Central memory CD4-positive, alpha-beta T cell (primary cell): ENCODE measurements around the gene ACOXL.

ENCODE experiments used
- DNase-seq: peaks from one replicate; pipeline ENCODE4 v3.0.0; 2022

ACOXL gene

DNA sequence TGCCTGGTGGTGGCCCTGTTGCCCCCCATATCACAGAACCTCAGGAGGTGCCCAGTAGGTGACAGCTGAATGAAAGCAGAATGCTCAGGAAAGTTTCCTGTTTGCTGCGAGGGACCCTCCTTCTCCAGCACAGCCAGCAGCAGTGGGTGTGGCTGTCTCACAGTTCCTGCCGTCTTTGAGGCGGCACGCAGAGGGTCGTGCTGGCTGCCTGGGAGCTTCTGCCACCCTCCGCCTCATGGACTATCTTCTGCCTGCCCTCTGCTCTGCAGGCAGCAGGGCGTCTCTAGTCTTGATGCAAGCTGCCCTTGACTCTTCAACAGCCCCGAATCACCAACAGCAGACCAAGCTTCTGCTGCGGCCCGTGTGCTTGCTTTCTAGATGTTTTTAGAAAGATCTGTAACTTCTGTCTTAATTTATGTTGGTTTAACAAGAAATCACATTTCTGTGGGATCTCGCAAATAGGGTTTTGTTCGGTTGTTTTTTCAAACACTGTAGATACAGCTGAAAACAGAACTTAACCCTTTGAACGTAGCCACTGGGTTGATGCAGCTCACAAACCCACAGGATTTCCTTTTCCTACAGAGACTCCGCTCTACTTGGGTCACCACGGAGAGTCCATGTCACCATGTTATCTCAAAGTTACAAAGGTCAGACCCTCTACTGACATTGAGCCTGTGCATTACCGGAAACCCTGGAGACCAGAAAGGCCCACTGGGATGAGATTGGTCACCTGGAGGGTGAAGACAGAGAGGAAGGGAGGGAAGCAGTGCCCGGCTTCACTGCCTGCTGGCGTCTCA is 144.9 kb downstream of the ACOXL start:
- DNase-seq: no peak

DNA sequence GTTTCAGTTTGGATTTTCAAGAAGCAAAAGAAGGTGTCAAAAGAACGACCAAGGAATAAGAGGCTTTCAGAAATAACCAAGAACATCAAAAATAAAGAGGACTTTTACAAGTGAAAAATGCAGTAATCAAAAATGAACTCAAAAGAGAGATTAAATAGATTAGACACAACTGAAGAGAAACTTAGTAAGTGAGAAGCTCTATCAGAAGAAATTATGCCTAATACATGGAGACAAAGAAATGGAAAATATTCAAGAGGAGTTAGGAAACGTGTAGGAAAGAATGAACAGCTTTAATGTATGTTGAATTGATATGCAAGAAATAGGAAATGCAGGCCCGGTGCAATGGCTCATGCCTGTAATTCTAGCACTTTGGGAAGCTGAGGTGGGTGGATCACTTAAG is 145.8 kb downstream of the ACOXL start:
- DNase-seq: no peak

DNA sequence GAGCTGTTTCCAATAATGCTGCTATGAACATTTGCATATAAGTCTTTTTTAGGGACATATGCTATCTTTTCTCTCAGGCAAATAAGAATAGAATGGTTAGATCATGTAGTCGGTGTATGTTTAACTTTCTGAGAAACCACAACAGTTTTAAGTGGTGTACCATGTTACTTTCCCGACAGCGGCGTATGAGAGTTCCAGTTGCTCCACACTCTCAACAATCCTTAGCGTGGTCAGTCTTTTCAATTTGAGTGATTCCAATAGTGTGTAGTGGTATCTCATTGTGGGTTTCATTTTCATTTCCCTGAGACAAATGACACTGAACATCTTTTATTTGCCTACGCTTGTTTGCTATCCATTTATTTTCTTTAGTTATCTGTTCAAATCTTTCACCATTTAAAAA is 149.5 kb downstream of the ACOXL start:
- DNase-seq: no peak

DNA sequence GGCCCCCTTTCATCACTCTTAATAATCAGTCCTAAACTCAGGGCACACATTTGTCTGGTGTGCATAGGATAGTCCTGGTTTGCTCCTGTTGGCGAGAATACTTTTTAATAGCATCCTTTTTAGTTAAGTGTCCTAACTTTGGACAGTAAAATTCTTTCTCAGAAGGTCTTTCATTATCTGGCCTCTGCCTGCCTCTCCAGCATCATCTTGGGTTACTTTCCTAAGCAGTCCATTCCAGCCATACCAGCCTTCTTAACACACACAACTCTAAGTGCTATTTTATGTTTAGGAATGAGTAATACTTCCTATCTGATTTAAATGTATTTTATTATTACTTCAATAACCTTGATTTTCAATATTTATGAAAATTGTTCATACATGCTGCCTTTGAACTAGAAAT is 151.0 kb downstream of the ACOXL start:
- DNase-seq: no peak

DNA sequence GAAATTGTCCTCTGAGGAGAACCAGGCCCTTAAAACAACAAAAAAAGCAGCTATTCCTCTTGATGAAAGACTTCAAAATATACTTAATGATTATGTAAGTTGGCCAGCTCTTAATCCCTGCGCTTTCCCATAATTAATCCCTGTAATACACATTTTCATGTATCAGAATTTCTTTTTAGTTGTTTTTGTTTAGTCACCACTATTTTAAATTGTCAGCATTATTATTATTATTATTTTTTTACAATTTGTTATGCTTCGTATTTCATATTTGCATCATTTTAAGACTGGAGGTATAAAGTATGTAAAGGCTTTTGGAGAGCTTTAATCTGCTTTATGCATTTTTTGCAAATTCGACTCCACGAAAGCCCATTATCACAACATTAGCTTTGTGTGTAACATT is 152.9 kb downstream of the ACOXL start:
- no peak for DNase-seq

DNA sequence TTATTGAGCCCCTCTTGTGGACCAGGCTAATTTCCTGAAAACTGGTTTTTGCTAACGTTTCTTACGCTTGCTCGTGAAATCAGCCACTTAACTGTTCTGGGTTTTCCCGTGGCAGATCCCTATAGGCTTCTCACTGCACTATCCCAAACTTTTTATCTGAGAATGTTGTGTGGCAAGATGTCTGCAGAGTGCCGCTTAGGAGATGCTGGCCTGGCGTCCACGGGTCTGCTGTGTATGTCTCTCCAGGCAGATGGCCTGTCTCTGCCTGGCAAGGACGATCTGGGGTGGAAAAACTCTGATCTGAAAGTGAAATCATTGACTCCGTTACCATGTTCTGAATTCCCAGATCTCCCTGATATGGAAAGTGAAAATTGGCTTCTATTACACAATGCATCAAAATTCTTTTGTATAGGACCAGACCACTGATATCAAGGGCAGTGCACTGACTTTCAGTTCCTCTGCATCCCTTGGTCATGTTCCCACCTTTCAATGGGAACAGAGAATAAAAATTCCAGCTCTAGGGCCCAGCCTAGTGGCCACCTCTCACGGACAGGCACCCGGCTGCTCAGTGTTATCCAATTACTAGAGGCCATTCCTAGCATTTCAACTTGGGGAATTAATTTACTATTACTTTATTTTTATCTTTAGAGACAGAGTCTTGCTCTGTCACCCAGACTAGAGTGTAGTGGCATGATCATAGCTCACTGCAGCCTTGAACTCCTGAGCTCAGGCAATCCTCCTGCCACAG is 154.6 kb downstream of the ACOXL start:
- DNase-seq: no peak

DNA sequence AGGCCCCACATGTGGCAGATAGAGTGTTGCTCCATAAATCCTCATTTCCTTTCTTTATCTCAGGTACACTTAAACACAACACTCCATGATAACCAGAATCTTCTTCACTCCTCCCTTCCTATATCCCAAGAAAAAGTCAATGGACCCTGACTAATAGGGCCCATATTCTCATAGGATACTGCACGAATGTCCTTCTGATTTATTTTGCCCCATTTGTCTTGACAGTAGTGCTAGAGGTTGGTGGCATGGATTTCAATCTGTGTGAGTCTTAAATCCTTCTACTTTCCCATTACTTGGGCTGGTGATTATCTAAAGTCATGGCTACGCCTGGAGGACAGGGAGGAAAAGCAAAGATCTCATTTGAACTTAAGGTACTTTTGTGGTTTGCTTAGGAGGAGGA is 156.0 kb downstream of the ACOXL start:
- no peak for DNase-seq

DNA sequence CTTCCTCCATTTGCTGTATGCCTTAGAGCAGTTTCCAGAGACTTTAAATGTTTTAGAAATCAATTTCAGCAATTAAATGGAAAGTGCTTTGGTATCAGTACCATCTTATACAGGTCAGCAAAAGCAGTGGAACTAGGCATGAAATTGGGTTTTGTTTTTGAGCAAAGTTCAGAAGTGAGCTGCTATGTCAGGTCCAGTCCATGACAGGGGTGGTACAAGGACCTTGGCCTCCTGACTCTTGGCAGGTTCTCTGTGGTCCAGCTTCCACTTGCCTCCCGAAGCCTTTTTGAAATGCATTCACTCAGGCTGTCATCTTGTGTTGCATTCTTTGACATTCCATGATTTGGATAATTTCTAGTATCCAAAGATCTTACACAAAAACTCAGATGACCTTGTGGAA is 159.3 kb downstream of the ACOXL start:
- no peak for DNase-seq

DNA sequence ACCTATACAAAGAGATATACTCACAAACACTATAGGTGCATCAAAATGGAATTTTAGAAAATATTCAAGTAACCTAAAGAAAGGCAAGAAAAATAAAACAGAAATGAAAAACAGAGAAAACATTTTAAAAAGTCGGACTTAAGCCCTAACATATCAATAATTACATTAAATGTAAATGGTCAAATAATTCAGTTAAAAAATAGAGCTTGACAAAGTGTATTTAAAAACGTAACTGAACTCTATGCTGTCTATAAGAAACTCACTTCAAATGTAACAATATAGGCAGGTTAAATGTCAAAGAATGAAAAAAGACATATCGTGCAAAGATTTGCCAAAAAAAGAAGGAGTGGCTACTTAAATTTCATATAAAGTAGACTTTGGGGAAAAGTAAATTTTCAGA is 163.9 kb downstream of the ACOXL start:
- no peak for DNase-seq

DNA sequence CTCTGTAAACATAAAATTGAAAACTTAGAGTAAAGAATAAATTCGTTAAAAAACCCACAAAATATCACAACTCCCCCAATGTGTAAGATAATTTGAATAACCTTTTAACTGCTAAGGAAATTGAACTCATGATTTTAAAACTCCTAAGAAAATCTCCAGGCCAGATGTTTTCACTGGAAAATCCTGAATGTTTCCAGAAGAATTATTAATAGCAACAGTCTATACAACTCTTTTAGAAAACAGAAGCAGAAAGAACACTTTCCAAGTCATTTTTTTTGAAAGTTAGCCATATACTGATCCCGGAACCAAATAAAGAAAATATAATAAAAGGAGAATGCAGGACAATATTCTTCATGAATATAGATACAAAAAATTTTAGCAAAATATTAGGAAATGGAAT is 165.6 kb downstream of the ACOXL start:
- no peak for DNase-seq

DNA sequence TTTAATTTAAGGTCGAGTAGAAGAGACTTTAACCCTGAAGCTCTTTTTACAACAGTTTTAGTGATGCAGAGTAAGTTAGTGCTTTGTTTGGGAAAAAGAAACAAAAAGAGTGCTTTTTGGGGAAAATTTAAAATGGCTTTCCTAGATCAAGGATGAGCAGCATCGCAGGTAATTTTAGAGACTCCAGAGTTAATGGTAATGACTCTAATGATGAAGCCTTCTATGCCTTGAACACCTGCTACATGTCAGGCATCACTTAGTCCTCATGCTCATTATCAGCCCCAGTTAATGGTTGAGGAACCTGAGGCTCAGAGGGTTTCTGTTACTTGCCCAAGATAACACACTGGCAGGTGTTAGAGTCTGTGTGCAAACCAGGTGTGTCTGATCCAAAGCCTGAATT is 167.8 kb downstream of the ACOXL start:
- no peak for DNase-seq

DNA sequence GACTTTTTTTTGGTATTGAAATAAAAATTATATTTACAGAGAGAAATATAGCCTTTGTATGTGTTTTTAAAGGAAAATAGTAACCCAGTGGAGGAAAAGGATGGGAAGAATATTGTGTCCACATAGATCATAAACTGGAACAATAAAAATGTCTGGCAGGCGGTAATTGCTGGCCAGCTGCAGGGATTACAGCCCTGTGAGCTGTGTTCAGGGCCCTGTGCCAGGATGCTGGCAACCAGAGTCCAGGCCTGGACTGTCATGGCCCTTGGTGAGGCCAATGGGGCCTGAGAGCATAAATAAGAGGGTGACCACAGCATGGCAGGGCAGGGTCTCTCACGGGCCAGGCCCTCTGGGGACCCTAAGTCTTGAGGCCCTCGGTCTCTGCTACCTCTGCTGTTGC is 171.2 kb downstream of the ACOXL start:
- DNase-seq: no peak

DNA sequence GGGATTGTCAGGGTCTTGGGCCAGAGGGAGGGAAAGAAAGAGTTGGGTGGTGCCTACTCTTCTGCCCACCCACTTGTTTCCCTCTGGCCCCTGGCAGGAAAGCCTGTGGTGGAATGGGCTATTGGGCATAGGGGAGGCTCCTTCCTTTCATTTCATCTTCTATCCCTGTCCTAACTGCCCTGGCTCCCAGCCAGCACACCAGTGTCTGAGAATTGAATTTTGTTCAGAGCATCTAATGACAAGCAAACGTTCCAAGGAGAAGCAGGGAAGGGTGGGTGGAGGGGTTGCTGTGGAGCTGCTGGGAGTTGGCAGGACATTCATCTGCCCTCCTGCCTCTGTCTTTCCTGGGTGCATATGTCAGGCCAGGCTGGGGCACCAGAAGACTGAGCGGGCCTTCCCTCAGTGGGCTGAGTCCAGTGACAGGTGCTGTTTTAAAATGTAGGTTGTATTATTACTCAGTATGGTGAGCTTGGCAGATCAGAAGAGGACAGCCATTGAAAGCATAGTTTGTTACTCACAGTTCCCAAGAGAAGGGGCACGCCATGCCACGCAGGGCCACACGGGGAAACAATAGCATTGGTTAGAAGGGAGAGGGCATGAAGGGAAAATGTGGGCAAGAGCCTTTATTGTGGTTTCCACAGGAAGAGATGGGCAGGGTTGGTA is 171.9 kb downstream of the ACOXL start:
- DNase-seq: no peak

DNA sequence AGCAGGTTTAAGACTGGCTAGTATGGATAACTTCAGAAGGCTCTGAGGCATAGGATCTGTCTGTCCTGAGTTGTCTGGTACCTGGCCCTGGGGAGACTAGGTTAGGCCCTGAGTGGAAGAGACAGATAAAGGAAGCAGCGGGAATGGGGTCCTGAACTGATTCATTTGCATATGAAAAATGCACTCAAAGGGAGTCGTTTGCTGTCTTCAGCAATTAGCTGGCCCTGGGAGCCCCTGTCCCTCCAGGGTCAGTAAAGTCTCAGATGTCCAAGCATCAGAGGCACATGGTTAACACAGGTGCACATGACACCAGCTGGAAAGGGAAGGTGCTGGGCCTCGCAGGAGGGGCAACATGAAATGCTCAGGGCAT is 172.4 kb downstream of the ACOXL start:
- no peak for DNase-seq

DNA sequence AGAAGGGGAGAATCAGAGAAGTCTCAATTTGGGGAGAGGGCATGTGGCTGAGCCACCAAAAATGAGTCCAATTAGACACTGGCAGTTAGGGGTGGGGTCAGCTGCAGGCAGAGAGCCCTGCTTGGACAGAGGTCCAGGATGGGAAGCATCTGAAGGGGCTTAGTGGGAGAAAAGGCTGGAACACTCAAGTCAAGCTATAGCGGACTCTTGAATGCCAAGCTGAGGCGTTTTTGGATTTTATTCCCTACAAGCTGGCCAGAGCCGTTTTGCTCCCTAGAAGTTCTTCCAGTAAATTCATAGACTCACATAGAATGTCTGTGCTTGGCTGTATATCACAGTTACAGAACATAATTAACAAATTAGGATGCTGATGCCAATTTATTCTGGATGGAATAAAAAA is 172.8 kb downstream of the ACOXL start:
- no peak for DNase-seq

DNA sequence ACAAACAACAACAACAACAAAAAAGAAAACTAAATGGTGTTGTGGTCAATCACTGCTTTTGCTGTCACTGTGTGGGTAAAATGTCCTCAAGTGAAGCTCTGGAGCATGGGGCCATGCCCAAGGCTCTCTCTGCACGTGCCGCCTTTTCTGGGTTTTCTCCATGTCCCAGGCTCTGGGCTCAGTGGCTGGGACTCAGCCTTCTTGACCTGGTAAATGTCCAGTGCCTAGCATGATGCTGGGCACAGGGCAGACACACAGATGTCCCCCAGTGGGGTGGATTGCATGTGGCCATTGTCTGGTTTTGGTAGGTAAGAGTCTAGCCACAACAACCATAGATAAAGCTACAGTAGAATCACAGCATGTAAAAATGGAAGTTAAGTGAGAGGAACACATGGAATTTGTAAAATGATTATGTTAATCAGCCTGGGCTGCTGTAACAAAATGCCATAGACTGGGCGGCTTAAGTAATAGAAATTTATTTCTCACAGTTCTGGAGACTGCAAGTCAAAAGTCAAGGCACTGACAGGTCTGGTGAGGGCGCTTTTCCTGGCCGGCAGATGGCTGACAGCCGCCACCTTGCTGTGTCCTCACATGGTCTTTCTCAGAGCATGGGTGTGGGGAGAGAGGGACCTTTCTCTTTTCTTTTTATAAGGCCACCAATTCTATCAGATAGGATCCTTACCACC is 174.4 kb downstream of the ACOXL start:
- no peak for DNase-seq

DNA sequence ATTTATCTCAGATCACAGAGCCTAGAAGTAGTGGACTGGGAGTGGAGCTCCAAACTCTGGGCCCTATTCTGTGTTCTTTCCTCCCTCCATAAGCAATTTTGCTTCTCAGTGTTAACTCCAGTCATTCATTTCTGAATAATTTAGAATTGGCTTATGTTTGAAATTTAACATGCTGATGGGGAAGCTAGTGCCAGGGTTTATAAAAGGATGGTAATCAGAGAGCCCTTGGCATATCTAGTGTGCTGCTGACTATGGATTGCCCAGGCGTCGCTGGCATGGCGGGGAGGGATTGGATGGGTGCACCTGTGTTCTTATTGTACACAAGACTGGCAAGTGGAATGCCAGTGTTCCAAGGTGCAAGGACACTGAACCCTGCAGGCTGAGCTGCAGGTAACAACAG is 177.1 kb downstream of the ACOXL start:
- DNase-seq: no peak

DNA sequence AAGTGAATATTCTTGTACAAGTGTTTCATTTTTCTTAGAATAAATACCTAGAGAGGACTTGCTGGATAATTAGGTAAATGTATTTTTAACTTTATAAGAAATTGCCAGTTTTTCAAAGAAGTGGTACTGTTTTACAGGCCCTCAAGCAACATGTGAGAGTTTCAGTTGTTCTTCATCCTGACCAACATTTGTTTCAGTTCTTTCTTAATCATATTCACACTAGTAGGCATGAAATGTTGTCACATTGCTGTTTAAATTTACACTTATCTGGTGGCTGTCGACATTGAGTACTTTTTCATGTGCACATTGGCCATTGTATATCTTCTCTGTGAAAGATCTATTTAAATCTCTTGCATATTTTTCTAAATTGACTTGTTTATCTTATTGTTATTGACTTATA is 178.1 kb downstream of the ACOXL start:
- no peak for DNase-seq

DNA sequence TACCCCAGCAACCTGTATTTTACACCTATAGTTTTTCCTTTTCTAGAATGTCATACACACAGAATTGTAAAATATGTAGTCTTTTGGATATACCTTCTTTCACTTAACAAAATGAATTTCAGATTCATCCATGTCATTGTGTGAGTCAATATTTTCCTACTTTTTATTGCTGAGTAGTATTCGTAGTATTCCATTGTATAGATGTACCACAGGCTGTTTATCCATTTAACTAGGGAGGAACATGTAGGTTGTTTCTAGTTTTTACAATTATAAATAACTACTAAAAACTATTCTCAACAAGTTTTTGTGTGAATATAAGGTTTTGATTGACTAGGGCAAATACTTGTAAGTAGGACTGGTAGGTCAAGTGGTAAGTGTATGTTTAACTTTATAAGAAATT is 187.4 kb downstream of the ACOXL start:
- DNase-seq: no peak

DNA sequence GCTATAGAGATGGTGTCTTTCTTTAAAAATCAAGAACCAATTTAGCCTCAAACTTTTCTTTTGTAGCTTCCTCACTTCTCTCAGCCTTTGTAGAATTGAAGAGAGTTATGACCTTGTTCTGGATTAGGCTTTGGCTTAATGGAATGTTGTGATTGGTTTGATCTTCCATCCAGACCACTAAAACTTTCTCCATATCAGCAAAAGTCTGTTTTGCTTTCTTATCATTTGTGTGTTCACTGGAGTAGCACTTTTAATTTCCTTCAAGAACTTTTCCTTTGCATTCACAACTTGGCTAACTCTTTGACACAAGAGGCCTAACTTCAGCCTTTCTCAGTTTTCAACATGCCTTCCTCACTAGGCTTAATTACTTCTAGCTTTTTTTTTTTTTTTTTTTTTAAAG is 193.1 kb downstream of the ACOXL start:
- no peak for DNase-seq

DNA sequence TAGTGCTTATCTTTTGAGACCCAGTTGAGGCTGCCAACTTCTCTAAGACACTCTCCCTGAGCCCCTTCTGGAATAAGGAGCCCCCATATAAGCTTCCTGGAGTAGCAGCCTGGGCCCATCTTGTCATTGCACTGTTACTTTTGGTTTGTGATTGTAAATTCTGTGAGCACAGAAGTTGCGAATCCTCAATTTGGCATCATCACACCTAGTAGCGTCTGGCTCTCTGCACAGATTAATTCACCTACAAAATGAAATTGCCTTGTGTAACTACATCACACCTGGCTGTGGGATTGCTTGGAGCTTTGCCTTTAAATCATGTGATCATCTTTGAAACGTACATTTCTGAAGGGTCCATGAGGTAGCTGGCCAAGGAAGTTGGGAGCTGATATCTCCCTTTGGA is 195.2 kb downstream of the ACOXL start:
- DNase-seq: no peak

DNA sequence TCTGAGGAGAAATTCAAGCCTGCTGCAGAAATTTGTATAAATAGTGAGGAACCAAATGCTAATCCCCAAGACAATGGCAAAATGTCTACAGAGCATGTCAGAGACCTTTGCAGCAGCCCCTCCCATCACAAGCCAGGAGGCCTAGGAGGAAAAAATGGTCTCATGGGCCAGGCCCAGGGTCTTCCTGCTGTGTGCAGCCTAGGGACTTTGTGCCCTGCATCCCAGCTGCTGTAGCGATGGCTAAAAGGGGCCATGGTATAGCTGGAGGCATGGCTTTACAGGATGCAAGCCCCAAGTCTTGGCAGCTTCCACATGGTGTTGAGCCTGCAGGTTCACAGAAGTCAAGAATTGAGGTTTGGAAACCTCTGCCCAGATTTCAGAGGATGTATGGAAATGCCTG is 197.2 kb downstream of the ACOXL start:
- DNase-seq: no peak

DNA sequence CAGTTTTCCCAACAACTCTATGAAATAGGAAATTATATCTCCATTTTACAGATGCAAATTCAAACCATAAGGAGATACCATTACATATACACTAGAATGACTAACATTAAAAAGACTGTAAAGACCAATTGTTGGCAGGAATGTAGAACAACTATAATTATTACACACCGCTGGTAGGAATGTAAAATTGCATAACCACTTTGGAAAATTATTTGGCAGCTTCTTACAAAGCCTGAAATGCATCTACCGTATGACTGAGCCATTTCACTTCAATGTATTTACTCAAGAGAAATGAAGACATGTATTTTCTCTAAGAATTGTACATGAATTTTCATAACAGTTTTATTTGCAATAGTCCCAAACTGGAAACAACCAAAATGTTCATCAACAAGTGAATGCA is 199.3 kb downstream of the ACOXL start:
- DNase-seq: no peak

DNA sequence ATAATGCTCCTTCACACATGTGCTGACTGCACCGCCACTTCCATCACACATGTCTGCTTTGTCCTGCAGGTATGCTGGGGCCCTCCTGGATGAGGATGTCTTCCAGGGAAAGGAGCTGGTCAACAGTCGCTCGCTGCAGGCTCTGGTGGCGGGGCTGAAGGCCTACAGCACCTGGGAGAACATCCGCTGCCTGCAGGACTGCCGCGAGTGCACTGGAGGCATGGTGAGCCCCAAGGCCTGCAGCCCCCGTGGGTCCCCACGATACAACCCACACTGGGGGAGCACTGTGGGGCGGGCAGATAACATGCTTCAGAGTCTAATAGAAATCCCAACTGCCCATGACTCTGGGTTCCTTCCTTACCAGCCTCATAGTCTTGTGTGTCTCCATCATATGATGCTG is 201.0 kb downstream of the ACOXL start:
- no peak for DNase-seq
